OCI-LY1 (cell line): ENCODE results near the gene TEC.

Source experiments
- EZH2 ChIP-seq: fragments of 200-600 bp; sonication (generic), shearing (Covaris generic); IDR thresholded peaks from 2 replicates; pipeline ENCODE4 v1.8.0; 2017; ENCODE audit warnings: borderline replicate concordance, mixed run types, mild to moderate bottlenecking, antibody characterized with exemption, low read length, moderate library complexity, mixed read lengths
- TF ChIP-seq, protein P1 (sequence below): fragments of 200-600 bp; sonication (generic), shearing (Covaris generic); IDR thresholded peaks from 2 replicates; pipeline ENCODE4 v1.5.1; 2017; ENCODE audit warnings: mild to moderate bottlenecking, antibody characterized with exemption, low read length, moderate library complexity, mixed read lengths

GRCh38 chr4:48268956-48269860 is at the start of gene TEC:
- TF ChIP-seq, protein P1, sequence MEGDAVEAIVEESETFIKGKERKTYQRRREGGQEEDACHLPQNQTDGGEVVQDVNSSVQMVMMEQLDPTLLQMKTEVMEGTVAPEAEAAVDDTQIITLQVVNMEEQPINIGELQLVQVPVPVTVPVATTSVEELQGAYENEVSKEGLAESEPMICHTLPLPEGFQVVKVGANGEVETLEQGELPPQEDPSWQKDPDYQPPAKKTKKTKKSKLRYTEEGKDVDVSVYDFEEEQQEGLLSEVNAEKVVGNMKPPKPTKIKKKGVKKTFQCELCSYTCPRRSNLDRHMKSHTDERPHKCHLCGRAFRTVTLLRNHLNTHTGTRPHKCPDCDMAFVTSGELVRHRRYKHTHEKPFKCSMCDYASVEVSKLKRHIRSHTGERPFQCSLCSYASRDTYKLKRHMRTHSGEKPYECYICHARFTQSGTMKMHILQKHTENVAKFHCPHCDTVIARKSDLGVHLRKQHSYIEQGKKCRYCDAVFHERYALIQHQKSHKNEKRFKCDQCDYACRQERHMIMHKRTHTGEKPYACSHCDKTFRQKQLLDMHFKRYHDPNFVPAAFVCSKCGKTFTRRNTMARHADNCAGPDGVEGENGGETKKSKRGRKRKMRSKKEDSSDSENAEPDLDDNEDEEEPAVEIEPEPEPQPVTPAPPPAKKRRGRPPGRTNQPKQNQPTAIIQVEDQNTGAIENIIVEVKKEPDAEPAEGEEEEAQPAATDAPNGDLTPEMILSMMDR: no peak
- no peak for TF ChIP-seq EZH2
